Neural progenitor cell (in vitro differentiated cells): ENCODE measurements around the gene RAMP1.

Experiments used
- EZH2 ChIP-seq: fragments of 200-600 bp; sonication (generic); IDR thresholded peaks from 2 replicates; pipeline ENCODE4 v1.6.1; 2017; ENCODE audit warnings: antibody characterized with exemption, mild to moderate bottlenecking, moderate library complexity
- TF ChIP-seq, protein P1 (sequence below): fragments of 200-600 bp; sonication (generic); IDR thresholded peaks from 2 replicates; pipeline ENCODE4 v1.5.1; 2017; ENCODE audit warnings: antibody characterized with exemption, mild to moderate bottlenecking

DNA sequence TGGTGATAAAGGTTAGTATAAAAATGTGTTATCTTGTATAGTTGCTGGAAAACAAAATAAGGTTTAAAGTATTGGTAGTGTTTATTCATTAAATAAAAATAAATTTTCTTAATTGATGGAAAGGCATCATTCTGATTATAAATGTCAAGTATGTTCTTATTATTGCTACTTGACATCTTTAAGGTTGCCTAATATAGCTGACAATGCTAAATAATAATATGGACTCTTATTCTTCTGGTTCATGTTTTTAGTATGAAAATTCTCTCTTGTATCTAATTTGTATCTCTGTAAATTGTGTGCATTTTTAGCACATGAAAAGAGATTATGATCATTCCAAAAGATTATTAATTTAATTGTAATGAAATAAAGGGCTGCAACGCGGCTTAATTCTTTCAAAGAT is 35.9 kb upstream of the RAMP1 start:
- TF ChIP-seq, protein P1, sequence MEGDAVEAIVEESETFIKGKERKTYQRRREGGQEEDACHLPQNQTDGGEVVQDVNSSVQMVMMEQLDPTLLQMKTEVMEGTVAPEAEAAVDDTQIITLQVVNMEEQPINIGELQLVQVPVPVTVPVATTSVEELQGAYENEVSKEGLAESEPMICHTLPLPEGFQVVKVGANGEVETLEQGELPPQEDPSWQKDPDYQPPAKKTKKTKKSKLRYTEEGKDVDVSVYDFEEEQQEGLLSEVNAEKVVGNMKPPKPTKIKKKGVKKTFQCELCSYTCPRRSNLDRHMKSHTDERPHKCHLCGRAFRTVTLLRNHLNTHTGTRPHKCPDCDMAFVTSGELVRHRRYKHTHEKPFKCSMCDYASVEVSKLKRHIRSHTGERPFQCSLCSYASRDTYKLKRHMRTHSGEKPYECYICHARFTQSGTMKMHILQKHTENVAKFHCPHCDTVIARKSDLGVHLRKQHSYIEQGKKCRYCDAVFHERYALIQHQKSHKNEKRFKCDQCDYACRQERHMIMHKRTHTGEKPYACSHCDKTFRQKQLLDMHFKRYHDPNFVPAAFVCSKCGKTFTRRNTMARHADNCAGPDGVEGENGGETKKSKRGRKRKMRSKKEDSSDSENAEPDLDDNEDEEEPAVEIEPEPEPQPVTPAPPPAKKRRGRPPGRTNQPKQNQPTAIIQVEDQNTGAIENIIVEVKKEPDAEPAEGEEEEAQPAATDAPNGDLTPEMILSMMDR = no peak
- TF ChIP-seq EZH2 = no peak
